Mucosa of descending colon (tissue), 3 donors: Measurements from ENCODE around the gene PARP9. TPM values are rescaled to one million over a fixed set of nuclear protein-coding genes. Genes with fewer than 3 reads are reported as not detected.

ENCODE experiments used
- ATAC-seq: fragments of 200-7000 bp; cut with Tn5 transposase; one replicate; pipeline ENCODE4 v1.9.1; 2020; ENCODE audit warnings: mild to moderate bottlenecking, moderate library complexity
- DNase-seq, 3 donors: peaks; one replicate each; pipeline ENCODE4 v3.0.0-alpha.2; 2020
- H3K36me3 ChIP-seq: fragments of 200-600 bp; one replicate; pipeline ENCODE4 v1.8.0; 2021; ENCODE audit warnings: low read depth, mild to moderate bottlenecking
- H3K4me1 ChIP-seq: fragments of 200-600 bp; one replicate; pipeline ENCODE4 v1.8.0; 2021; ENCODE audit warnings: low read depth, mild to moderate bottlenecking
- H3K4me3 ChIP-seq: fragments of 200-600 bp; one replicate; pipeline ENCODE4 v1.8.0; 2021; ENCODE audit warnings: mild to moderate bottlenecking
- H3K9me3 ChIP-seq: fragments of 200-600 bp; one replicate; pipeline ENCODE4 v1.8.0; 2021; ENCODE audit warnings: mild to moderate bottlenecking
- CTCF ChIP-seq: fragments of 200-600 bp; IDR thresholded peaks from one replicate; pipeline ENCODE4 v1.8.0; 2022; ENCODE audit warnings: antibody characterized with exemption, mild to moderate bottlenecking
- intact Hi-C, 2 donors: fragments of 100-400 bp; cut with DNase I in 1 of 2; cut with micrococcal nuclease in 1 of 2; formaldehyde crosslinking; loops; one replicate each; pipeline versions ENCODE4 v1.11.0 to v1.11.1; 2022; cut with DNase I, micrococcal nuclease
- total RNA-seq, 3 donors: library from RNA; stranded (reverse); fragmentation: NEBNext Ultra II Directional in 2 of 3; extraction: Animal tissue kit (Norgen Biotek cat#: 25700) in 2 of 3; gene quantifications; one replicate each; pipeline versions ENCODE4 v1.2.1 to v1.2.4, GENCODE V29; 2021 to 2023
- donor health status: DM: no; HTN: no; CAD: no; lungs with moderate emphysema.
- donor health status: DM: no; HTN: no; CAD: no.
- donor health status: DM: no; HTN: yes; CAD: no.

PARP9 gene
- total RNA-seq, 3 donors from 2014 or later = 32.2 to 51.1 (median 44.7) TPM

DNA sequence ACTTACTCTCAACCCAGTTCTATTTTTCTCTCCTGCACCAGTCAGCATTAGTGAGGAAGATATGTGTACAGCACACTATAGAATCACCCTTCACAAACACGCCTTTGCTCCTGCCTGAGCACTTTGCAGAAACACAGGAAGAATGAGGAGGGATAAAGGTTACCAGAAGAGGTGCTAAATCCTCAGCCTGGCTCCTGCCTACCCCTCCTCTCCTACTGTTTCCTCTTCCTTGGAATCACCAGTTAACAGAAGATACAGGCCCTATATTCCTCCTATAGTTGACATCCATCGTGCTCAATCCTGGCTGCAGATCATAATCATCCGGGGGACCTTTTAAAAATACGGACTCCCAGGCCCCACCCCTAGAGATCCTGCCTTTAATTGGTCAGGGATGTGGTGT is 42.2 kb upstream of the PARP9 start:
- no peak for TF ChIP-seq CTCF
- Histone ChIP-seq H3K4me3 (no peak overlapping the region), H3K36me3 (no peaks in the 10 kb centered on the region), H3K9me3 (no peaks in the 10 kb centered on the region), H3K4me1 (peaks cover 4% of the 10 kb centered on the region)
- DNase-seq (no peak), ATAC-seq (no peak)
- intact Hi-C loops = no loop called here

DNA sequence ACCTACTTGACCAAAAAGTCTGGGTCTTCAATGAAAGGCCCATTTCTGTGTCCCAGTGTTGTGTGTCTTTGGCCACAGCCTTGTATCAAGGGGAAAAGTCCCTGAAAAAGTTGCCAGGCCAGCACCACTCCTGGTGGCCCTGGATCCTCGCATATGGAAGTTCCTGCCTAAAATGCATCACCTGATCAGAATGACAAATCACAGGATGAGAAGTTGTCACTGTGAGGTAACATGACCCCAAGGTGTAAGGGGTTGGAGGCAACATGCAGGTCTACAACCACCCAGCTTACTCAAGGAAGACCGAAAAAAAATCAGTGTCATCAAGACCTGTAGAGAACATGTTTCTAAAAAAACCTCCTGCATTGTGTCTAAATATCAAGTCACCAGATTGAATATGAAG is 39.0 kb upstream of the PARP9 start:
- DNase-seq (no peak), ATAC-seq (no peak)
- Histone ChIP-seq H3K4me3 (no peak overlapping the region), H3K4me1 (peaks cover 4% of the 10 kb centered on the region), H3K9me3 (no peaks in the 10 kb centered on the region), H3K36me3 (no peaks in the 10 kb centered on the region)
- intact Hi-C loops = no loop called here
- TF ChIP-seq CTCF = no peak

GRCh38 chr3:122602011-122602710 is 38.1 kb upstream of the PARP9 start:
- H3K4me1 ChIP-seq = peaks cover 4% of the 10 kb centered on the region
- intact Hi-C loops = no loop called here
- H3K36me3 ChIP-seq = no peaks in the 10 kb centered on the region
- no peak for TF ChIP-seq CTCF
- H3K9me3 ChIP-seq = no peaks in the 10 kb centered on the region
- H3K4me3 ChIP-seq = no peak overlapping the region
- no peak for ATAC-seq
- no peak for DNase-seq

GRCh38 chr3:122598556-122598955 is 34.5 kb upstream of the PARP9 start:
- intact Hi-C loops = no loop called here
- peaks cover 4% of the 10 kb centered on the region for H3K4me1 ChIP-seq
- no peaks in the 10 kb centered on the region for H3K9me3 ChIP-seq
- H3K4me3 ChIP-seq = no peak overlapping the region
- no peaks in the 10 kb centered on the region for H3K36me3 ChIP-seq
- TF ChIP-seq CTCF = no peak
- no peak for ATAC-seq
- no peak for DNase-seq

- DNase-seq = no peak
- TF ChIP-seq CTCF = no peak
- Histone ChIP-seq H3K9me3 (no peaks in the 10 kb centered on the region), H3K4me3 (no peak overlapping the region), H3K36me3 (no peaks in the 10 kb centered on the region), H3K4me1 (peaks cover 4% of the 10 kb centered on the region)
- intact Hi-C loops = no loop called here
- no peak for ATAC-seq
Observed at GRCh38 chr3:122598151-122598550, 34.1 kb upstream of the PARP9 start.

- no peak for TF ChIP-seq CTCF
- Histone ChIP-seq H3K4me3 (no peak overlapping the region), H3K4me1 (no peaks in the 10 kb centered on the region), H3K9me3 (no peaks in the 10 kb centered on the region), H3K36me3 (no peaks in the 10 kb centered on the region)
- intact Hi-C loops = no loop called here
- DNase-seq = no peak
- no peak for ATAC-seq
Observed at GRCh38 chr3:122594025-122594424, 29.9 kb upstream of the PARP9 start.
